ENCODE data around the gene FPGT.
"Not testable (repeated sequence)": the region's sequence is repeated elsewhere in the genome, so short reads cannot be mapped to it uniquely, and the experiment has no call there.

FPGT gene

GRCh38 chr1:74235153-74235552, 37.1 kb downstream of the FPGT start, which contains the start of gene TNNI3K:
Gene TNNI3K, plus strand, starts transcription at chr1:74235387. Its CDS starts 65 bp downstream, at chr1:74235452.
- no peaks in the 10 kb centered on the region for H3K4me1 Mint-ChIP-seq (ENCODE audit: low read depth)
- H3K27ac Mint-ChIP-seq: no peak within 1 kb of the TSS
- intact Hi-C loops (cut with micrococcal nuclease): no loop called here
- no peaks in the 10 kb centered on the region for H3K36me3 Mint-ChIP-seq (ENCODE audit: low read depth)
- no peak within 1 kb of the TSS for H3K4me3 Mint-ChIP-seq
- peaks cover 7% of the 10 kb centered on the region for H3K9me3 Mint-ChIP-seq
- no peaks in the 10 kb centered on the region for H3K27me3 Mint-ChIP-seq

DNA sequence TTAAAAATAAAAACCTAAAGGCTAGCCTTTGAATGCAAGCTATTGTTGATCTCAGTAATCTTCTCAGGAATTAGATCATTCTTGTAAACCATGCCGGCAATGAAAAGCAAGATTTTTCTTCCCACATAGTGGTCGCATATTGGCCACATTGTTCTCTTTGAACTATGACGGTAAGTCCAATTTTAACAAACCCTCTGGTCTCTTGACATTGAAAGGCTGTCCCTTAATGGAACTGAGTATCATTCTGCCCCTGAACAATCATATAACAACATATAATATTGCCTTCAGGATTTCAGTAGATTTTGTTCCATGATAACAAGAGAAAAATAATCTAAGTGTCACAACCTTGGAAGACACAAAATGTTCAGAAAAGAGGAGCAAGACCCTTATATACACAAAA, 38.4 kb downstream of the FPGT start:
- Mint-ChIP-seq H3K4me1 (ENCODE audit: low read depth) (no peaks in the 10 kb centered on the region), H3K27ac (no peak overlapping the region), H3K9me3 (peaks cover 7% of the 10 kb centered on the region), H3K27me3 (no peaks in the 10 kb centered on the region), H3K36me3 (ENCODE audit: low read depth) (no peaks in the 10 kb centered on the region), H3K4me3 (no peak overlapping the region)
- intact Hi-C loops (cut with micrococcal nuclease): no loop called here

DNA sequence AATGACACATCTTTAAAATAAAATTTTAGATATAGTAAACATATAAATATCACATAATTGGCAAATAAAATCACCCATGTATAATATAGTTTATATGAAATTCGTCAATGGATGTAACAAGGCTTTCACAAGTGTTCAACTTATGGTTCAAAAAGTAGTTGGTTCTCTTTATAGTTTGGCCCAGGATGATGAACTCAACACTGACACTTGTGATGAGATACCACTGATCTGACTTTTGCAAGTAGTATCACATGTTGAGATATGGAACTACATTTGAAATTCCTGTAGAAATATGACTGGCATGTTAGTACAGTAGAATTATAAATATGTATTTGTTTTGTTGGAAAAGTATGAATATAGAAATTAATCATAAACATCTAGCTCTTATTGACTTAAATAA, 39.0 kb downstream of the FPGT start:
- H3K36me3 Mint-ChIP-seq (ENCODE audit: low read depth): no peaks in the 10 kb centered on the region
- no peaks in the 10 kb centered on the region for H3K27me3 Mint-ChIP-seq
- intact Hi-C loops (cut with micrococcal nuclease): no loop called here
- no peaks in the 10 kb centered on the region for H3K4me1 Mint-ChIP-seq (ENCODE audit: low read depth)
- H3K4me3 Mint-ChIP-seq: no peak overlapping the region
- H3K9me3 Mint-ChIP-seq: peaks cover 5% of the 10 kb centered on the region
- no peak overlapping the region for H3K27ac Mint-ChIP-seq

- H3K4me1 Mint-ChIP-seq (ENCODE audit: low read depth): no peaks in the 10 kb centered on the region
- no peaks in the 10 kb centered on the region for H3K36me3 Mint-ChIP-seq (ENCODE audit: low read depth)
- no peaks in the 10 kb centered on the region for H3K27me3 Mint-ChIP-seq
- intact Hi-C loops (cut with micrococcal nuclease): no loop called here
- H3K9me3 Mint-ChIP-seq: no peaks in the 10 kb centered on the region
- H3K4me3 Mint-ChIP-seq: no peak overlapping the region
- no peak overlapping the region for H3K27ac Mint-ChIP-seq
Measured at GRCh38 chr1:74237787-74238186, 39.7 kb downstream of the FPGT start.

GRCh38 chr1:74245168-74245772, 47.2 kb downstream of the FPGT start:
- no peaks in the 10 kb centered on the region for H3K36me3 Mint-ChIP-seq (ENCODE audit: low read depth)
- H3K4me1 Mint-ChIP-seq (ENCODE audit: low read depth): no peaks in the 10 kb centered on the region
- no peaks in the 10 kb centered on the region for H3K27me3 Mint-ChIP-seq
- peaks cover 24% of the 10 kb centered on the region for H3K9me3 Mint-ChIP-seq
- H3K27ac Mint-ChIP-seq: no peak overlapping the region
- no peak overlapping the region for H3K4me3 Mint-ChIP-seq
- intact Hi-C loops (cut with micrococcal nuclease): no loop called here

DNA sequence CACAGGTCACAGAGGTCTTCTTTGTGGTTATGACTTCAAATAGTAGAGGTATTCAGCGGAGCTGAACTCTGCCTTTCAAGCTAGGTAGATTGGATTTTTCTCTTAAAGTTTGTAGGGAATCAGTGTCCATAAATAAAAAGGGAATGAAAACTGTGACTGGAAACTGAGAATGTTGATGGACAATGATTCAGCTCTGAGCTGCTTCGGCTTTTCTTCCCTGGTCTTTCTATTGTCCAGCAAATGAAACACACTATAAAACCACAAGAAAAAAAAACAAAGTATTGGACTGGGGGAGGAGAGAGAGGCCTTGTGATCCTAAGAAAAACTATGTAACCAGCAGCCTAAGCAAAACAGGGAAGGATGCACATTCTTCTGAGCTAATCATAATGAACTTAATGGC, 48.3 kb downstream of the FPGT start:
- Mint-ChIP-seq H3K27ac (no peak overlapping the region), H3K4me3 (no peak overlapping the region), H3K36me3 (ENCODE audit: low read depth) (no peaks in the 10 kb centered on the region), H3K4me1 (ENCODE audit: low read depth) (no peaks in the 10 kb centered on the region), H3K9me3 (peaks cover 24% of the 10 kb centered on the region), H3K27me3 (no peaks in the 10 kb centered on the region)
- intact Hi-C loops (cut with micrococcal nuclease): no loop called here

- Mint-ChIP-seq H3K36me3 (ENCODE audit: low read depth) (no peaks in the 10 kb centered on the region), H3K27me3 (no peaks in the 10 kb centered on the region), H3K4me3 (no peak overlapping the region), H3K27ac (no peak overlapping the region), H3K9me3 (peaks cover 32% of the 10 kb centered on the region), H3K4me1 (ENCODE audit: low read depth) (no peaks in the 10 kb centered on the region)
- intact Hi-C loops (cut with micrococcal nuclease): no loop called here
Measured at GRCh38 chr1:74247881-74248528, 50.0 kb downstream of the FPGT start.

GRCh38 chr1:74253243-74253824, 55.3 kb downstream of the FPGT start:
- intact Hi-C loops (cut with micrococcal nuclease); H3K27me3 Mint-ChIP-seq; H3K4me3 Mint-ChIP-seq; H3K36me3 Mint-ChIP-seq (ENCODE audit: low read depth); H3K27ac Mint-ChIP-seq; H3K4me1 Mint-ChIP-seq (ENCODE audit: low read depth): not testable (repeated sequence)
- peaks cover 23% of the 10 kb centered on the region for H3K9me3 Mint-ChIP-seq
